CD4-positive, alpha-beta T cell treated with Interleukin-21 for 1 hour (primary cell): ENCODE results near the gene HDAC4.

ENCODE experiments used
- DNase-seq: peaks from one replicate; pipeline ENCODE4 v3.0.0-alpha.2; 2020

HDAC4 gene

DNA sequence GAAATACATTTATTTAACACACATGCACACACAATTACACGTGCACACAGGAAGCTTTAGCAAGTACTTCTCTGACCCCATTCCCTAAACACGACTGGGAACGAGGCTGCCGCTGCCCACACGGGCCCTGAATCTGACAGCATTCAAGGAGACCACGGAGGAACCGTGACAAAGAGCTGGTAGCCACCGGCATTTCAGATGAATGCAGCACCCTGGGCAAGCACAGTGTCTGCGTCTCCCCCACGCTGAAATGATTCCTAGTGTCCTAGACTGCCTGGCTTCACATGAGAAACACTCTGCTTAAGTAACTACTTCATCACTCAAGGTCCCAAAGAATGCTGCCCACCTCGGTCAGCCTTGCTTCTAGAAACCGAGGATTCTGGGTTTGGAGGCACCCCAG, 95.0 kb downstream of the HDAC4 start:
- no peak for DNase-seq

DNA sequence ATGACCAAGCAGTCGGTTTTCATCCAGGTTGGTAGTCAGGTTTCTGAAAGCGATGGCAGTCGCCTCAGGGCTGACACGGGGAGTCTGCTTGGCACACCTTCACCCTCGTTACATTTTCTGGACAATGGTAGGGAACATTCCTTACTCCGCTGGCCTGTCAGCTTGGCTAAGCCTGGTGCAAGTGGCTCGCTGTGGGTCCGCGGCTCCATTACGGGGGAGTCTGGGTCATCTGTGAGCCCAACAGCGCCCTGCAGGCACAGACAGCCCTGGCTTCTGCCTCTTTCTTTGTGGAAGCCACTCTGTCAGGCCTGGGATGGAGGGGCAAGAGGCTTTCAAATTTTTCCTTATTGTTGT, 95.6 kb downstream of the HDAC4 start:
- DNase-seq: no peak

DNA sequence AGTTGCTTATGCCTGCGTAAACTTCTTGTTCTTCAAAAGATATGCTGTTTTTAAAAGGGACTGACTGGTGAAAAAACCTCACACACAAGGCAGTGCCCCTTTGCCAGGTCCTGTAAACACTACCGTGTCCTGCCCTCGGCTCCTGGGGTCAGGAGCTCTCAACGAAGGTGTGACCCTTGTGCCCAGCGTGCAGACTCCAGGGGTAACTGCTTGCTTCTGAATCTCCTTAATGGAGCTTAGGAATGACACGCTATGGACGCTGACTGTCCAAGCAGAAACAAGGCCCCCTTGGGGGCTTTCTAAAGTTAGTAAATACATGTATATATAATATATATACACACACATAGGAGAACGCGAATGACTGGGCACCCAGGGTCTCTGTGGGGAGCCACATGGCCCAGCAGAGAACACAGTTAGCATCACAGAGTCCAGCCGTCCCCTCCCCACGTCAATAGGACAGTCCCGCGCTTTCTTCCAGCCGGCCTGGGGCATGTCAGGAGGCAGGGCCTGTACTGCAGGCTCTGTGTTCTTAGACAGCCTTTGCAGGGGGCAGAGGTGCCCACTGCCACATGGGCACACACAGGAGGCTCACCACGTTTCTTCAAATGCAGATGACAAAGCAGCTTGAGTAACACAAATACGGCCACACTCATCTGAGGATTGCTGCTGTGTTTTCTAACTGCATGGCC, 96.1 kb downstream of the HDAC4 start:
- no peak for DNase-seq

DNA sequence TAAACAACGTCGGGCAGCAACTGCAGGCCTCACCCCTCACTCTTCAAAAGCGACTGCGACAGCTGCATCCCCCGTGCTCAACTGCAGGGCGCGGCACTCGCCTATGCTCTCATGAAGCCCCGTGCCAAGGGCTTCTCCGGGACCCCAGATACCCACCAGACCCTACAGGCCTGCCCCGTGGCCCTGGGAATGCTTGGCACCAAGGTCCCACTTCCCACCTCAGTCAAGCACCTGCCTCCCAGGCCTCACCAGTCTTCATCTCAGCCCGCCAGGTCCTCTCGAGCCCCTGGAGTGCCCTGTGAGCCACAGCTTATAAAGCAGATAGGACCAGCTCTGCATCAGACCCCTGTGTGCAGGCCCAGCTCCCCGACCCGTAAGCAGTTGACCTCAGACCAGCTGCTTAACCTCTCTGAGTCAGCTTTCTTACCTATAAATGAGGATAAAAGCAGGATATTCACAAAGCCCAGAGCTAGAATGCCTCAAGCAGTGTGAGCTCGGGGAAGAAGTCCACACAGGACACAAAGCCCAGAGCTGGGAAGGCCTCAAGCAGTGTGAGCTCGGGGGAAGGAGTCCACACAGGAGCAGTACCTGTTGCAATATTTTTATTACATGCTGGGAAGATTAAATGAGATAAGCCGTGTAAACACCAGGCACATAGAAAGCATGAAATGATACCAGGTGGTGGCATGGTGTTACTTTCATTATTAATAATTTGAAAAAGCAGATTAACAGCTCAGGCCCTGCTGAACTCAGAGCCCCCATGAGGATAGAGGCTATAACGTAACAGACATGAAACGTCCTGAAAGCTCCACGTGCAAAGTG, 96.9 kb downstream of the HDAC4 start:
- no peak for DNase-seq

DNA sequence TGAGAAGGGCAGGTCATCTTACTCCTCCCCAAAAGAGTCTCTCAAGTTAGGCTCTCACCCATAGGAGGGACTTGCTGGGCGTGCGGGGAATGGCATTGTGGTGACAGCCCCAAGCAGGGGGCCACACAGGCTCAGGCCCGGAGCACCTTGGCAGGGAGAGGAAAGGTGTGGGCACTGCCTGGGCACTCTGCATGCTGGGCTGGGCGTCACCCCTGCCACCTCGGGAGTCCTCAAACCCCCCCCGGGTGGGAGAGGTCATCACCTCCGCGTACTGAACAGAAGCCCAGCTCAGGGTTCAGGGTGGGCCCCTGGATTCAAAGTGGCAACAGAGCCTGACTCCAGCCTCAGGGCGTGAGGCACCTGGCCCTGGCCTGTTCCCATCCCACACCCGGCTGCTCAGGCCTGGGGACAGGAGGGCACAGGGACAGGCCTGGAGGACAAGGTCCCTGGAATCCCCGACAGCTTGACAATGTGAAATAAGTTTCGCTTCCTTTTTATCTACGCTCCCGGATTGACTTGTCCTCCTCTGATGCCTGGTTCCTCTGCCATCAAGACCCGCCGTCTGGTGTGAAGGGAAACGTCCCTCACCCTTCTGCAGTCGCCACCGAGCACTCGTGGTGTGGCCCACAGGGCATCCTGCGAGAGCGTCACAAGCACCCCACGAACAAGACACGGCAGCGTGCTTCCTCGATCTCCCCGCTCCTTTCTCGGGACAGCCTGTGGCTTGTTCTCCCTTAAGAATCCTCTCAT, 97.8 kb downstream of the HDAC4 start:
- no peak for DNase-seq

DNA sequence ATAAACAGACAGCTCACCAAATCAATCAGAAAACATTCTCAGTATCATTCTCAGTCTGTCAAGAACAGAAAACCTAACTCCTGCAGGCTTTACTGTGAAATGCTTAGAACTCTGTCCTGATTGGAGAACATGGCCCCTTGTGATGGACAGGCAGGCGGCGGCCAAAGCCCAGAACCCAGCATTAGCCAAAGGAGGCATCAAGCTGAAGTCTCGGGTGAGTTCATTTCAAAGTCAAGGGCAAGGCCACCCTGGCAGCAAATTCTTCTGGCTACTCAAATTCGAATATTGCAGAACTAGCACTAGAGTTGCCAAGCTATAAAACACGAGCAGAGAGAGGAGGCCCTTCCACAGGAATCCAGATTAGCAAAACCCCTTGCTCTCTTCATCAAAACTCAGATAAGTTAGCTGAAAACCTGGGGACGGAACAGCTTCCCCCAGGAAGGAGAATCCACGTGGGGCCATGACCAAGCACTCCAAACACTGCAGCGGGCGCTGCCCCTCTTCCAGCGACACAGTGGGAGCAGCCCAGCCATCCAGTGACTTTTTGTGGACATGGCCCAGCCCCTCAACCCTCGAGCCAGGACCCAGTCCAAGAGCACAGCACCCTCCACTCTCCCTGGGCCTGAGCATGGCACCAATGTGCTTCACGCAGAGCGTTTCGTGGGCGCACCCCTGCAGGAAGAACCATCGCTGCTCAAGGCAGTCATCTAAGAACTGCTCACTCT, 98.6 kb downstream of the HDAC4 start:
- DNase-seq: no peak

DNA sequence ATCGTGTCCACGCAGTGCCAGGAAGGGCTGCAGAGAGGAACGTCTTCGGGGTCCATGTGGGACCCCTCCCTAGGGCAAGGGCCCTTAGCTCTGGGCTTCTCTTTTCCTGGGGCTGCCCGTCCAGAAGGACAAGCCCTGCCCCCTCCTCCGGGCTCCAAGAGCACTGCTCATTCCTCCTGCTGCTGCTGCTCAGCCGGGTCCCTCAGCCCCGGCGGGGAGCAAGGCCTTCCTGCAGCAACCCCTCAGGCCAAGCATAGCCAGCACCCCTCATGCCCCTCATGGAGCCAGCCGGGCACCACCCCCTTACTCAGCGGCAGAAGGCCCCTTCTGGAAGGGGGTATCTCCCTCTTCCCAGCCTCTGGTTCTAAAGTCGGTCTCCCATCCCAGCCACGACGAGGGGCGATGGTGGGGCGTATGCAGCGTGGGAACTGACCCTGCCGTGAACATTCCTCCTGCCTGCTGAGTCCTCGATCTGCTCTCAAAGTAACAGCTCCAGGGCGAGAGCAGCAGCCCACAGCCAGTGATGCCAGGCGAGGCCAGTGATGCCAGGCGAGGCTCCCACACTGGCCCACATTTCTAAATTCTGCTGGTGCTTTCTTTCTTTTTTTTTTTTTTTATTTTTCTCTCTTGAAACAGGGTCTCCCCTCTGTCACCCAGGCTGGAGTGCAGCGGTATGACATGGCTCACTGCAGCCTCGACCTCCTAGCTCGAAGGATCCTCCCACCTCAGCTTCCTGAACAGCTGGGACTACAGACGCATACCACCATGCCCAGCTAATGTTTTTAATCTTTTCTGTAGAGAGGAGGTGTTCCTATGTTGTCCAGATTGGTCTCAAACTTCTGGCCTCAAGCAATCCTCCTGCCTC, 99.7 kb downstream of the HDAC4 start:
- DNase-seq: no peak

DNA sequence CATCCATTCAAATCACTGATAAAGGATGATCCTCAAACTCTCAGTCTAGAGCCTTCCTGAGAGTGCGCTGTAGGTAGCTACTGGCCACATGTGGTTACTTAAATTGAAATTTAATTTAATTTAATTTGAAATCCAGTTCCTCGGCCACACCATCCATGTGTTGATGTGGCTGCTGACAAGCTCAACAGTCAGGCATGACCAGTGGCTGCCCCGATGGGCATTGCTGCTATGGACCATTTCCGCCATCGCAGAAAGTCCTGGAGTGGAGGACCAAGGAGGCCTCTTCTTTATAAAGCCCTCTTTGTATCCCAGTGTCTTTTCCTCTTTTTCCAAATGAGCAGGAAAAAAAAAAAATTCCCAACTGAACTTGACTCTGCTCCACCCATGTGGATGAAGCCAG, 100.6 kb downstream of the HDAC4 start:
- DNase-seq: no peak

DNA sequence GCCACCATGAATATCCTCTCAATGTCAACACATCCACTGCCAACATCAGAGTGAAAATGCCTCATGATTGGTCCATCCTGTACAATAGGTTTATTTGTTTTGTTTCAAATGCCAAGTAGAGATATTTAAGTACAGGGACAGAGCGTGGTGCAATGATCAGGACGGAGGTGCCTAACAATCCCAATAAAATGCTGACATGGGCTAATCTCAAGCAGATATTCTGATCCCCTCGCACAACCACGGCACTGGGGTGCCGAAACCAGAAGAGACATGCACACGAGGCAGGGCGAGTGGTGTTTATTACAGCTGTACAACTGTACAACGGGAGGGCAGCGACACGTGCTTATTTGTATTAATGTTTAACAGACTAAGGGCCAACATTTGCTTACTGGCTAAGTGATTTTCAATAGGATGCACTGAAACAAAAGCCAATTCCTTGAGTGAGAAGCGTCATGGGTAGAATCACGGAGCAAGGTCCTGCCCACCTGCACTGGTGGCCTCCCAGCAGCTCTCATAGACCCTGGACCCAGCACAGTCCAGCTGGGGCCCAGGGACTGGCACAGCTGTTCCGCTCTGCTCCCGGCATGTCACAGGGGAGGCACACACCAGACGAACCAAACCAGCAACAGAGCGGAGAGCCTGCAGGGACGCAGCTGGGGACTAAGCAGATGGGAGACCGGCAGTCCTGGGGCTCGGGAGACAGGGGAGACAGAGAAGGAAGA, 101.4 kb downstream of the HDAC4 start:
- no peak for DNase-seq

DNA sequence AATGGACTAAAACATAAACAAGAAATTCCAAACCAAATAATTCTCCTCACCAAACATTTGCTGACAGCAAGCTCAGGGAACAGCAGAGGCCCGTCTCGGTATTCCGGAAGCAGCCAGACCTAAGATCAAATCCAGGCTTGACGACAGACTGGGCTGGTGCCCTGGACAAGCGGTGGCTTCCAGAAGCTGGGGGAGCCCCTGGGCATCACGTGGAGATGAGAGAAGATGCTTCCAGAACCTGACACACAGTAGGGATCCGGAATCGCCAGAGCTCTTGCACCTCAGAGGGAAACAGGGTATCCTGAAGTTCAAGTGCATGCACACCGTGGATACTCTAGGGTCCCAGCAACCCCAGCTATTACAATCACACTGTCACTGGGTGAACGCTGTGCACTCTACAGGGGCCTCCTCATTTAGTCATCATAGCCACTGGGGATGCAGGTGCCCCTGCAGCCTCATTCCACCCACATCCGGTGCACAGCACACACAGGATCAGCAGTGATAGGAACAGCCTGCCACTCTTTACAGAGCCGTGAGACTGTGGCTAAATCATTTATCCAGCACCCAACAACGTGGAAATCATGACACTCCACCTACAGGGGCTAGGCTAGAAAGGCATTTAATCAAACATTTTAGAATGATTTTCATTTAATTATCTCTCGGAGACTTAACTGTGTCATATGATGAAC, 102.6 kb downstream of the HDAC4 start:
- DNase-seq: peak; percentile 79

DNA sequence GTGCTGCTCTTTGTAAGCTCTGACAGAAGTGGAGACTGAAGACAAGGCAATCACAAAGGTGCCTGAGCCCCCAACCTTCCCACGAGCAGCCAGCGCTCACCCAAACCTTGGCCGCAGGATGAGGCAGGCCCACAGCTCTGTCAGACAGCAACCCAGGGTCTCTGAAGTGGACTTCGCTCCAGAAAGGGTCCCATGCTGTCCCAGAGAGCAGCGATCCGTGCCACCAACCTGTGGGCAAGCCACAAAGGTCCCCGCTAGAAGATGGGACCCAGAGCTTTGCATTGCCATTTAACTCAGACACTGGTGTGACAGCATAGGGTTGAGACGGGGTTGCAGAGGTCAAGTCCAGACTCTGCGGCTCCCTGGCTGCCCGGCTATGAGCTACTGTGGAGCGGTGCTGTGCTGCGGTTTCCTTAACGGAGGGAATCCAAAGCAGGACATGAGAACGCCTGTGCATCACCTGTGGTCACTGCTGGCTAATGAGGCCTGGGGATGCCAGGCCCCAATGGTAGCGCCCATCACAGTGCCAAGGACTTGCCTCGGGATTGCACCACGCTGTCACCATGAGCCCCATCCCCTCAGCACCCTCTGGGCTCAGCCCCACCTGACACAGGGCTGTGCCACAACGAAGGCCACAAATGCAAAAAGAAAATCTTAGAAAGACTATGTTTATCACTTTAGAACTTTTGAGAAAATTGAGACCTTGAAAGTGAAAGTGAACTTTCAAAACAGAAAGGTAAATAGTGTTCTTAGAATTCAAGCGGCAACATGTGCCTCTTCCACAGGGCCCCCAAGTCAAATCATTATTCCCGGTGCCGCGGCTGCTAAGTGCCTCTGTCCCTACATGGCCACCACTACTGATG, 103.4 kb downstream of the HDAC4 start:
- no peak for DNase-seq

DNA sequence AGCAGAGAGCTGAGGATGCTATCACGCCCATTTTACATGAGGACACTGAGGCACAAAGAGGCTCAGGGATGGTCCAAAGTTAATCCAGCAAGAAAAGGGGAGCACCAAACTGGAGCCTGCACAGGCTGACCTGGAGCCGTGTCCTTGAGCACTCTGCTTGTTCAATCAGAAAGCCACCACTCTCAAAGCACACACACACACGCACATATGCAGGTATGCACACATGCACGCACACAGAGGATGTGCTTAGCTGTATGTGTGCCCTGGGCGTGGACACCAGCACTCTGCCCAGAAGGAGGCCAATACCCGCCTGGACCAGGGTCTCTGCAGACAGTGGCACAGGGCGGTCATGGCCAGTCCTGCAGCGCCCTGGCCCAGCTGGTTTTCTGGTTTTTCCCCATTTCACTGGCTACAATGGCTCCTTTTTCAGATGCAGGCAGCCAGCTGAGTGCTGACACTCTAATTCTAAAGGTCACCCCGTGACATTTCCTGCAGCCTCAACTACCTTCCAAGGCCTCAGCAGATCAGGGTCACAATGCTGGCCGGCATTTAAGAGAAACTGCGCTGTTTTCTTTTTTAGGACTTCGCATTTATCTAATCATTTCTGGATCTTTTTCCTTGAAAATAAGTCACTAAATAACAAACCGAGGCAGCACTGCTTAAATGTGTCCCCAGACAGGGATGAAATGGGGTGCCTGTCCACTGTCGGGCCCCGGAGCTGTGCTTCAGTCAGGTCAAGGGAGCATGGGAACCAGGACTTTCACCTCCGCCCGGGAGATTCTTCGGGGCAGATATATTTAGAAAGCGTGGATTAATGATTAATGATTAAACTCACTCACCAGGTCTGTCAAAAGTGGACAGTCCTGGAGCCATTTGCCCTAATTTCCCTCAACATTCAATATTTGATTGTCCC, 104.5 kb downstream of the HDAC4 start:
- DNase-seq: no peak

DNA sequence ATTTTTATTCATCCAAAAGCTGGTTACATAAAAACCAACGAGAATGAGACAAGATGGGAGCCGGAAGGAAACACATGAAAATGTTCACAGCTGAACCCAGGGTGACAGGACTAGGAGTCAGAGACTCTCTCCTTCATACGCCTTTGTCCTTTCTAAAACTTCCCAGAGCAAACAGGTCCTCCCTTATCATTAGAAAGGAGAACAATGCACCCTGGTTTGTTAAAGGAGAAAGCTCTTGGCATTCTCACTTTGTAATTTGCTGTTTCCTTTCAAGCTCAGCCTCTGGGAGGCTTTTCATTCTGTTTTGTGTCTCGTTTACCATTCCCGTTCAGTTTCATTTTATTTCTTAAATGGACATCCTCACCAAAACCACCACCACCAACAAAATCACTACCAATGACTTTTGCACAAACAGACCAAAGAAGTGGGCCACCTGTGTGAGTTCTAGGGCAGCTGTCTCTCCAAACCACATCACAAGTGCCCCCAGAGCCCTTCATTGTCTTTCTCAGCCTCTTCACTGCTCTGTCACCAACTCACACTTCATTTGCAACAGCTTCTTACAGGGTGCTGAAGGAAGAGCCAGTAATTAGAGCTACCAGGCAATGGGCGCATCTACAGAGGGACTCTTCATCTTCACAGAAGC, 105.3 kb downstream of the HDAC4 start:
- peak; percentile 43 for DNase-seq

DNA sequence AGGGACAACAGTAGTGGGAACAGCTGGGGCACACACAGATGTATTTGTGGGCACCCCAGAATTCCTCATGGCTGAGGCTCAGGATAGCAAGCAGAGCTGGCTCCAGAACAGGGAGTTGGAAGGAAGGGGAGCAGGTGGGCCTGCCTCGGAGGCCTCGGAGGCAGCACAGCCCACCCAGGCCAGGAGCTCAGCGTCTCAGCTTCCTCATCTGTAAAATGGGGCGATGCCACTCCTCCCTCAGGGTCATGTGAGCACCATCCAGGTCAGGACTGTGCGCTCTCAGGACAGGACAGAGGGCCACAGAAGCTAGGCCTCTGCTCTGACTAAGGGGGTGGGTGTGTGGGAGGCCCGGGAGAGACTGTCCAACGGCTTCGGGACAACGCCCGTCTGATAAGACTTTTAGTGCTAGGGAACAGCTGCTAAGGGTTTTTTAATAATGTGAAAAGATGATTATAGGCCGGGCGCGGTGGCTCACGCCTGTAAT, 106.2 kb downstream of the HDAC4 start:
- DNase-seq: no peak

DNA sequence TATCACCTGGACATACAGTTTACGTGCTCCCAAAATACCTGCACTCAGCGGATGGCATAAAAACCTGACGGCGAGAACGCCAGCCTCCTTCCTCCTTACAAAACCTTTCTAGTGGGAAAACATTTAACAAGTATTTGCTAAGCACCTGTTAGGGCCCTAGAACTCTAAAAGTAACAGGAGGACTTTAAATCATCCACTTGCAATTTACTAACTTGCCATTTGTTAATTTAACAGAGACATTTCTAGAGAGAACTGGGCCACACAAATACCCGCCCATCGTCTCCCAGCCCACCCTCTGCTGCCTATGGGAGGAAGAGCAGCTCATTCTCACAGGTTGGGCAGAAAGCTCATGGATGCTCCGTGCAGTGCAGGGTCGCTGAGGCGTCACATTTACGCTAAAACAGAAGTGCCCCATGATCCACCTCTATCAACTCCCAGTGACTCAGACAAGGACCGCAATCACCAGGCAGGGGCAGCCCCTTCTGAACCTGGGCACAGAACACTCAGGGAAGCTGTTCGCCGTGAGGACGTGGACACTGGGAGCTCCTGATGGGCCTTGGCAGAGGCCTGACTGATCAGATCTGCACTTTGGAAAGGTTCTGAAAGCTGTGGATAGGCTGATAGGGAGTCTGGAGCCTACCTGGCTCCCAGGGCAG, 106.9 kb downstream of the HDAC4 start:
- DNase-seq: peak; percentile 47

DNA sequence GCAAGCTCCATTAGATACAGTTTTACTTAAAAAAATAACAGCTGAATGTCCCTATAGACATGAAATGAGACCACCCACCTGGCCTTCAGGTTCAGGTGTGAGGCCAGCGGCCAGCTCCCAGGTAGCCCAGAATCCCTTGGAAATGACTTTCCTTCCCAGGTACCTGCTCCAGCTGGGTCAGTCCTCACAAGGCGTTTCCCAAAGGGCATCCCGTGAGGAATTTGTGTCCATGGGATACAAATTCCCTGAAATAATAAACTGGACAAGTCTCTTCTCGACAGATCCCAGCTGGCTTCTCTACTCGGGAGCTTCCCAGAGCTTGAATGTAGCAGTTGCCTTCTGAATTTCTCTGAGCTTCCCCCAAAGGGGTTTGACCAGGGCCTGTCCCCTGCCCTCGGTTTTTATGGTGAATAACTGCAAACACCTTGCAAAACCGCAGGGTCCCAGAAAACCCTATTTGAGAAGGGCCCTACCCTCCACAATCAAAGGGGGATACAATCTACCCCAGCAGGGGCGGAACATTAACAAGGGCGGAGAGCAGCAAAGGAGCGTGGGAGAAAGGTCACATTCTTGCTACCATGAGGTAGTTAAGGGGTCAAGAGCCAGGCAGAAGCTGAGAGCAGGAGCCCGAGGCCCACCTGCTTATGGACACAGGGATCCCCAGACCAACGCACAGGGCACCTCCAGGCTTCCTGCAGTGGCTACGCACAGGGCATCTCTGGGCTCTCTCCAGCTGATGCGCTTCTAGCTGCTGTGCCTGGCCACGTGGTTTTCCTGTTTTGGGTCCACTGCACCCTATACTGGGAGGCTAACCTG, 107.7 kb downstream of the HDAC4 start:
- no peak for DNase-seq

DNA sequence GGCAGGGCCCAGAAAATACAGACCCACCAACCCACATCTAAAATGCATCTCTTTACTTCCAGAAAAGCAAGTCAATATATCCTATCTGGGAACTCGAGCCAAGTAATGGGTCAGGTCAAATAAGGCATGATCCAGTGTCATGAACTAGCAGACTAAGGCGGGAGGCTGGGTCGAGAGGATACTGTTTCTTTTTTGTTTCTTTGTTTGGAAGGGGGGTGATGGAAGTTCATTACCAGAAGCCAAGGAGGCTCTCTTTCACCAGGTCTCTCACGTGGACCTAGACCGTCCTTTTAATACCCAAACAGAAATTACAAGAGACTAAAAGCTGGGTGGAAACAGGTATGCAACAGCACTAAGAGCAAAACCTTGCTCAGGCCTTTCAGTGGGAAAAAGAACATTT, 108.3 kb downstream of the HDAC4 start:
- no peak for DNase-seq
